ENCODE results near the gene ZBTB17. TPM values are rescaled to one million over a fixed set of nuclear protein-coding genes. Genes with fewer than 3 reads are reported as not detected.

The ZBTB17 gene
- total RNA-seq, 1 experiment from 2014 or later: 26.5 TPM

DNA sequence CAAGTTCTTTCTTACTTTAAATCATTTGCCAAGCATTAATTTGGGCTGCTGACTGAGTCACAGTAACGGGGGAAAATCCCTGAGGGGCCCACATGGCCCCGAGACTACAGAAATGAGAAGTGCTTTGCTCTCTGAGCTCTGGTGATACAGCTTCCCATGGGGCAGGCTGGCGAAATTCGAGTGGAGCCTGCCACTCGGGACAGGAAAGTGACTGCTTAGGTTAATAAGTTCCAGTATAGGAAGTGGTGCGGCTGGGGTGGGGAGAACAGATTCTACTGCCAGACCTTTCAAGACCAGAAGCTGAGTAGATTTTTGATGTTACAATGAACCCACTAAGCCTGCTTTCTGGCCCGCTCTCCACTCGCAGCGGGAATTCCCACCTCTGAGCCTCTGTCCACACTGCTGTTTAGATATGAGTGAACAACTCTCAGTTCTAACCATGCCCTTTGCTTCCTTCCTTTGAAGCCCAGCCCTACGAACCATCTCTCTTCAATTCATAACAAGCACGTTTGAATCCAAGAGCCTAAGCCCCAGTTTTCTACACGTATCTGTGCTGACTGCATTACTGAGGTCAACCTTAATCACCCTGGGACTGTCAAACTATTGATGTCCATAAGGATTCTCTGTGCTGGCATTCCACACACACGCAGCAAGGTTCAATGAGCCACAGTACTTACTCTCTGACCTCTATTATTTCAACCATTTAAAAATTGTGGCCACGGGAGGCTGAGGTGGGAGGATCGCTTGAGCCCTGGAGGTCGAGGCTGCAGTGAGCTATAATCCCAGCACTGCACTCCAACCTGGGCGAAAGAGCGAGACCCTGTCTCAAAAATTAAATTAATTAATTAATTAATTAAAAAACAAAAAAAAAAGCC is 9.6 kb downstream of the ZBTB17 start:
- in situ Hi-C loops (cut with HindIII; ENCODE audit: low pct_unique_long_range_greater_than_20kb, low sequenced_read_pairs): no loop called here
- no peak for DNase-seq (ENCODE audit: low read depth)

DNA sequence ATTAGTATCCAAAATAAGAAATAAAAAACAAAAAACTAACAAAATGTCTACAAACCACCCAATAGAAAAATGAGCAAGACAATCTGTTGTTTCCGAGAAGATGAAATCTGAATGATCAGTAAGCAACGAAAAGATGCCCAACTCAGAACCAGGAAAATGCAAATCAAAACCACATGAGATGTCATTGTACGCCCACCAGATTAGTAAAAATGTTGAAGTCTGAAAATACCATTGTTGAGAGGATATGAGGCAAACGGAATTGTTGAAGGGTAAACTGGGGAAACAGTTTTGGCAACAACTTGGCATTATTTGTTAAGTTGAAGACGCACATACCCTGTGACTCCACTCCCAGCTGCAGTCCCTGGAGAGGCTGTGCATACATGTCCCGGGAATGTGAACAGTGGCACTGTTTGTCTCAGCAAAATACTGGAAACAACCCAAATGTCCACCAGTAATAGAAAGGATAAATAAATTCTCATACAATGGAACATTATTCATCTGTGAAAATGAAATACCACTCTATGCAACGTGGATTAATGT is 10.6 kb downstream of the ZBTB17 start:
- in situ Hi-C loops (cut with HindIII; ENCODE audit: low pct_unique_long_range_greater_than_20kb, low sequenced_read_pairs): no loop called here
- no peak for DNase-seq (ENCODE audit: low read depth)

DNA sequence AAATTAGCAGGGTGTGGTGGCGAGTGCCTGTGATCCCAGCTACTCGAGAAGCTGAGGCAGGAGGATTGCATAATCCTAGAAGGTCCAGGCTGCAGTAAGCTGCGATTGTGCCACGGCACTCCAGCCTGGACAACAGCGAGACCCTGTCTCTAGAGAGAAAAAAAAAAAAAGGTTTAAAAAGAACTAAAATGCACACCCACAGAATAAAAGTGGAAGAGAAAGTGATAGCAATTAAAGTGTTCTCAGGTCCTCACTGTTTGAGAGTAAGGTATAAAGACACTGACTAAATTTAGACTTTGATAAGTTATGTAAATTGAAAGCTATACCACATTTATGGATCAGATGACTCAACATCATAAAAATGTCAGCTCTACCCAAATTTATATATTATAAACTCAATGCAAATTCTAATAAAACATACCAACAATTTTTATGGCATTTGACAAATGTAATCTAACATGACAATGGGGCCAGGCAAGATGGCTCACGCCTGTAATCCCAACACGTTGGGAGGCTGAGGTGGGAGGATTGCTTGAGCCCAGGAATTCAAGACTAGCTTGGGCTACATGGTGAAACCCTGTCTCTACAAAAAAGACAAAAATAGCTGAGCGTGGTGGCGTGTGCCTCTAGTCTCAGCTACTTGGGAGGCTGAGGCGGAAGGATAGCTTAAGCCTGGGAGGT is 11.8 kb downstream of the ZBTB17 start:
- in situ Hi-C loops (cut with HindIII; ENCODE audit: low pct_unique_long_range_greater_than_20kb, low sequenced_read_pairs): no loop called here

DNA sequence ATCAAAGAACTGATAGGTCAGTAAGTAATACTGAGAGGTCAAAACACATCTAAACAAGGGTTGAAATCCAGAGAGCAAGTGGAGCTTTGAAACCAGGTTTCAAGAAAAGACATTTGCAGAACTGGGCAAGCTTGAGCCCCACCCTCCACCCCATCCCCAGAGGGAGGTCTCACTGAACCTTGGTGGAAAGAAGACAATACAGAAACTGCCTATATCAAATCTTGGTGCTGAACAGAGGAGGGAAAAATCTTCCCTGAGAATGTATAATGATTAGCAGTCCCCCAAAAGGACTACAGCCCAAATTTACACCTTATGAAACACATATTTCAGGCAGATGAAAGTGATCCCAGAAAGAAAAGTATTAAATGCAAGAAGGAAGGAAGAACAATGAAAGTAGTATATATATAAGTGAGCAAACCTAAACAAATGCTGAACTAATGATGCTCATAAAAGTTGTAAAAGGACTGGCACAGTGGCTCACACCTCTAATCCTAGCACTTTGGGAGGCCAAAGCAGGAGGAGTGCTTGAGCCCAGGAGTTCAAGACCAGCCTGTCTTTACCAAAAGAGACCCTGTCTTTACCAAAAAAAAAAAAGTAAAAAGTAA is 12.4 kb downstream of the ZBTB17 start:
- DNase-seq (ENCODE audit: low read depth): no peak
- in situ Hi-C loops (cut with HindIII; ENCODE audit: low pct_unique_long_range_greater_than_20kb, low sequenced_read_pairs): no loop called here

More for the DNA sequence above, 11.8 kb downstream of the ZBTB17 start:
- no peak for DNase-seq (ENCODE audit: low read depth)

DNA sequence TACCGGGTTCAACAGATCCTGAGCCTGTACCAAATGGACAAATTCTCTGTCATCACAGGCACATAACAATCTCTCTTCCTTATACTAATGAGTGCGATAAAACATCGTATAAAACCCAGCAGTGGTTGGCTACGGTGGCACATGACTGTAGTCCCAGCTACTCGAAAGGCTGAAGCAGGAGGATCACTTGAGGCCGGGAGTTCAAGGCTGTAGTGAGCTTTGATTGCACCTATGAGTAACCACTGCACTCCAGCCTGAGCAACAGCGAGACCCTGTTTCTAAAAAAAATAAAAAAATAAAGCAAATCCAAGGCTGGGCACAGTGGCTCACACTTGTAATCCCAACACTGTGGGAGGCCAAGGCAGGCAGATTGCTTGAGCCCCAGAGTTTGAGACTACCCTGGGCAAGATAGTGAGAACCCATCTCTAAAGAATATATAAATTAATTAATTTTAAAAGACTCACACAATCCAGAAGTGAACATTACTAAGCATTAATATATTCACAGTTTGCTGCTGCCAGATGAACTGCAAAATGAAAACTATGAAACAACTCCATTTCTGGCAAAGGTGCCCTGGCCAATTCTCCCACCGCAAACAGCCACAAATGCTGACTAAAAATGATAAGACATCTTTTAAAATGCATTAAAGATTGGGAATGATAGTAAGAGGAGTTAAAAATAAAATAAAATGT is 13.1 kb downstream of the ZBTB17 start:
- in situ Hi-C loops (cut with HindIII; ENCODE audit: low pct_unique_long_range_greater_than_20kb, low sequenced_read_pairs): no loop called here
- DNase-seq (ENCODE audit: low read depth): no peak

DNA sequence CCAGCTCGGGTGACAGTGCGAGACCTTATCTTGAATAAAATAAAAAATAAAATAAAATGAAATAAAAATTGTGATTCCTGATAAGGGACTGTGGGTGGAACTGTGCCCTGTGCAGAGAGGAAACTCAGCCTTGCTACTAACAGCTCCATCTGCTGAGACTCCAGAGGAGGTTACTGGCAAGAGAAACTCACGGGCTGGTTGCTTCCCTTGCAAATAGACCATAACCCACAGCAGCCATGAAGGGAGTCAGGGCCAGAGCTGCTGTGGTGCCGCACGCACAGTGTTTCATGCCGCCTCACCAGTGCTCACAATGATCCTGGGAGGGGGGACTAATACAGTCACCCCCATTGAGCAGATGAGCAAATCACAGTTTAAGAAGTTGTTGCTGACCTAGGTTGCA is 13.7 kb downstream of the ZBTB17 start:
- in situ Hi-C loops (cut with HindIII; ENCODE audit: low pct_unique_long_range_greater_than_20kb, low sequenced_read_pairs): no loop called here
- no peak for DNase-seq (ENCODE audit: low read depth)

DNA sequence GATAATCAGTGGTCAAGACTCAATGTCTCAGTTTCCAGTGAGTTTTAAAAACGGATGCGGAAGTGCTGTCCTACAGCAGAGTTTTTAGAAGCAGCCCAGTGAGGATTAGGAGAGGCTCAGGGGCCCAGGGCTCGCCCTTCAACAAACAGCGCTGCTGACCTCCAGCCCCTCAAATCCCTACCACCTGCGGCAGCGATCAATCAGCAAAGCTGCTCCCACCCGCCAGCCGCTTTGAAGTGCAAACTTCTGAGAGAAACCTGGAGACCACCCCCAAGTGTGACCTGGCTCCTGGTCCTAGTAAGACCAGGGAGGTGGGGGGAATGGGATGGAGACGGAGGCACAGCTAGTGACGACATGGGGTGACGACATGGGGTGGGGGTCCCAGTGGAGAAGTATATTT is 14.4 kb downstream of the ZBTB17 start:
- DNase-seq (ENCODE audit: low read depth): no peak
- in situ Hi-C loops (cut with HindIII; ENCODE audit: low pct_unique_long_range_greater_than_20kb, low sequenced_read_pairs): no loop called here

DNA sequence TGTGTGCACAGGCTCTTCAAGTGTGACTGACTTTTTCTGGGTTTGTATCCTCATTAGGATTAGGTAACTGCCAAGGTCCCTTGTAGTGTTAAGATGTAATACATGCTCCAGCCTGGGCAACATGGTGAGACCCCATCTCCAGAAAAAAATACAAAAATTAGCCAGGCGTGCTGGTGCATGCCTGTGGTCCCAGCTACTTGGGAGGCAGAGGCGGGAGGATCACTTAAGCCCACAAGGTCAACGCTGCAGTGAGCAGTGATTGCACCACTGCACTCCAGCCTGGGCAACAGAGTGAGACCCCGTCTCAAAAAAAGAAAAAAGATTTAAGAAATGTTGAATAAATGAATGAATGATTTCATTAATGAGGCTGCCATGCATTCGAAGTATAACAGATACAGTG is 15.1 kb downstream of the ZBTB17 start:
- in situ Hi-C loops (cut with HindIII; ENCODE audit: low pct_unique_long_range_greater_than_20kb, low sequenced_read_pairs): no loop called here

DNA sequence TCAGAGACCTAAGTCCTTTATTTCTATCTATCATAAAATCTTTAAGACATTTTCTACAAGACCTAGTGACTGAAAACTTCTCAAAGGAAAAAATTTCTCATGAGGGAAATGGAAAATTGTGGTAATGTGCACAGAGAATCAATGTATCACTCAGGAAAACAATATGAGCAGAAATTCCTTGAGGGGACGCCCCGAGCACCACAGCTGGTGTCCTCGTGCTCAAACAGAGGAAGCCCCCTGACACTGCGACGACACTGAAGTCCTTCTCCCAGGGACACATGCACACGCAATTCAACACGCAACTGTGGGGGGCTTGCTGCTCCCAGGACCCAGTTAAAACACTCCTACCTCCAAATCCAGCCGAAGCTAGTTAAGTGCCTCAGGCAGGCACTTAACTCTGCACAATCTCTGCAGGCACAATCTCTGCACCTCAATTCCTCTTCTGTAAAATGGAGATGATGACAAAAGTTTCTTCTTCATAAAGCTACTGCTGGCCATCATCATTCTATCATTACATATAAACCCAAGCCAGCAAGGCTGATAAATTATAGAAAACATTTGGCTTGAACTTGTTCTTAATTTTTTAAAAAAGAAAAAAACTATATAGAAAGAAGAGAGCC is 16.0 kb downstream of the ZBTB17 start:
- no peak for DNase-seq (ENCODE audit: low read depth)
- in situ Hi-C loops (cut with HindIII; ENCODE audit: low pct_unique_long_range_greater_than_20kb, low sequenced_read_pairs): no loop called here

More for the DNA sequence above, 15.1 kb downstream of the ZBTB17 start:
- DNase-seq (ENCODE audit: low read depth): no peak

DNA sequence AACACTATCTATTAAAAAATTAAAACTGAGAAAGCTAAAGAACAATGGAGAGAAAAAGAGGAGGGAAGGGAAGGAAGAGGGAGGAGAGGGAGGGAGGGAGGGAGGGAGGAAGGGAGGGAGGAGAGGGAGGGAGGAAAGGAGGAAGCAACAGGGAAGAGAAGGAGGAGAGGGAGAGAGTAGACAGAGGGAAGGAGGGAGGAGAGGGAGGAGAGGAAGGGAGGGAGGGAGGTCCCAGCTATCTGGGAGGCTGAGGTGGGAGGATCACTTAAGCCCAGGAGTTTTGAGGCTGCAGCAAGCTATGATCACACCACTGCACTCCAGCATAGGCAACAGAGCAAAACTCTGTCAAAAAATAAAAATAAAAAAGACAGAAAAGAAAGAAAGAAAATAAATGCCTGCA is 16.5 kb downstream of the ZBTB17 start:
- in situ Hi-C loops (cut with HindIII; ENCODE audit: low pct_unique_long_range_greater_than_20kb, low sequenced_read_pairs): no loop called here
- no peak for DNase-seq (ENCODE audit: low read depth)

DNA sequence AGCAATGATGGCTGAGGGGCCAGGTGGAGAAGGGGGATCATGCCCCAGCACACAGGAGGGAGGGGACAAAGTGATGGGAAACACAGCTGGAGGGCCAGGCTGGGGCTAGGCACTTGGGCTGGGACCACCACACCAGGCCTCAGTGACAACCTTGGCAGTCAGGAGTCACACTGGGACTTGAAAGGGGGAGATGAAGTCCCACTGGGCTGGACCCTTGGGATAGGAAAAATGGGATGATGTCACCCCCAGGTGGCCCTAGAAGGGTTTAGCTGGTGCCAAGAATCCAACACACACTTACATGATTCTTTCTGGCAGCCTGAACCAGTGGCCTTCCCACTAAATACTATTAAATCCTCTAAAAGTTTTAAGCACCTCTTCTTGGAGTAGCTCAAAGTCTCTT is 17.1 kb downstream of the ZBTB17 start:
- in situ Hi-C loops (cut with HindIII; ENCODE audit: low pct_unique_long_range_greater_than_20kb, low sequenced_read_pairs): no loop called here
- DNase-seq (ENCODE audit: low read depth): no peak

DNA sequence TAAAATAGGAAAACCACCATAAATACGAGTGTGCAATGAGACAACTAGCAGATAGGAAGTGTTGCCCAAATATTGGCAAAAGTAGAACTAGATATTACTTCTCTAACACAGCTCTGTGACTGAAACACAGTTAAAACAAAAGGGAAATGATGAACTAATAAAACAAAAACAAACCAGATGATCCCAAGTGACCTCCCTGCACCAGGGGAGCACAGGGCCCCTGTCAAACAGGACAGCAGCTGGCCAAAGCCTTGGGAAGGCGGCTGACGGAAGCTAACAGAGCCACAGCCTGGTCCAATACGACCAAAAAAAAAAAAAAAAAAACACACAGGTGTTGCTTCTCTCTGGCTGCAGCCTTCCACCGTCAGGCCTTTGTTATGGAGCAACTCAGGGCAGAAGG is 17.8 kb downstream of the ZBTB17 start:
- no peak for DNase-seq (ENCODE audit: low read depth)
- in situ Hi-C loops (cut with HindIII; ENCODE audit: low pct_unique_long_range_greater_than_20kb, low sequenced_read_pairs): no loop called here

DNA sequence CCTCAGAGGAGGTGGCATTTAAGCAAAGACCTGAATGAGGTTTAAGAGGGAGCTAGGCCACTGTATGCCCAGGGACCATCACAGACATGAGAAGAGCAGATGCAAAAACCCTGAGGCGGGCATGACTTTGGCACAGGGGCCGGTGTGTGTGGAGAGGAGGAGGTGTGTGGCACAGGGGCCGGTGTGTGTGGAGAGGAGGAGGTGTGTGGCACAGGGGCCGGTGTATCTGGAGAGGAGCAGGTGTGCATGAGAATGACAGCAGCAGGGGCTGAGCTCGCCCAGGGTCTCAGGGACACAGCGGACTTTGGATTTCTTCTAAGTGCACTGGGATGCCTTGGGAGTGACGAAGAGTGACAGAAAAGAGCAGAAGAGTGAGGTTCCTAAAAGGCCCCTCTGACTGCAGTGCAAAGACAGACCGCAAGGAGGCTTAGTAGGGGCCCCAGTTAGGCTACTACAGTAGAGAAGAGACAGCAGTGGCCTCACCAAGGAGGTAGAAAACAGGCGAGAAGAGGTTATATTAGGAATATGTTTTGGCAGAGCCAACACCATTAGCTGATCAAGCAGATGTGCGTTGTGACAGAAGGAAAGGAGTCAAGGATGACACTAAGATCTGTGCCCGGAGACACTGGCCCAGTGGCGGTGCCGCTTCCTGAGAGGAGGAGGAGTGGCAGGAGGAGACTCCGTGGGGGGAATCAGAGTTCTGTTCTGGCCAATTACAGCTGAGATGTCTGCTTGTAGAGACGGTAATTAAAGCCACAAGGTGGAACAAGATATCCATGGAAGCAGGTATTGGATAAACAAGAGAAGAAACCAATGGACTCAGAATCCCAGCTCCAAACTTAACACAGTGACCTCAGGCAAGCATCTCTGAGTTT is 18.4 kb downstream of the ZBTB17 start:
- in situ Hi-C loops (cut with HindIII; ENCODE audit: low pct_unique_long_range_greater_than_20kb, low sequenced_read_pairs): no loop called here
- no peak for DNase-seq (ENCODE audit: low read depth)

DNA sequence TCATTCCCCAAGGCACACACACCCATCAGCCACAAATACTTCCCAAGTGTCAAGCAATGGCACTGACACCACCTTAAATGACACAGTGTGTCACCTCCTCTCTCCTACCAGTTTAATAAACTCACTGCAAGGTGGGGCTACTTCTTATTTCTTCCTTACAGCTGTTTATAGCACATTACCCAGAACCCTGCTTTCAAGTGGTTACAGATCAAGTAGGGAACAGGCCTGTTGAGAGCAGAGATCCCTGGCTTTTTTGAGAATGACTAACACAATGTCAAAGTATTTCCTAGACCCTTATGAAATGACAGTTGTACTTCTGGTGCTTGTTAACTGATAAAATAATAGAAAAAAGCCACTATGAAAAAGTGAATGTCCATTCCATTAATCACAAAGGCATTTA is 19.8 kb downstream of the ZBTB17 start:
- in situ Hi-C loops (cut with HindIII; ENCODE audit: low pct_unique_long_range_greater_than_20kb, low sequenced_read_pairs): no loop called here
- no peak for DNase-seq (ENCODE audit: low read depth)

DNA sequence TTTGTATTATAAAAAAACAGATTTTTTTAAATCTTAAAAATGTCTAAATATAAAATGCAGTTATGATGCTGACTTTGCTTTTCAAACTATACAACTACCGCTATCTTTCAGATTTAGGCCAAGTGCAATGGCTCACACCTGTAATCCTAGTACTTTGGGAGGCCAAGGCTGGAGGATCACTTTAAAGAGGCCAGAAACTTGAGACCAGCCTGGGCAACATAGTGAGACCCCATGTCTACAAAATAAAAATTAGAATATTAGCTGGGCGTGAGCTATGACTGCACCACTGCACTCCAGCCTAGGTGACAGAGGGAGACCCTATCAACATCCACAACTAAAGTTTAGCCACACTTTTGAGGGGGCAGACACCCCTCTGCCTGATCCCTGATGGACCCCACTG is 20.3 kb downstream of the ZBTB17 start:
- DNase-seq (ENCODE audit: low read depth): no peak
- in situ Hi-C loops (cut with HindIII; ENCODE audit: low pct_unique_long_range_greater_than_20kb, low sequenced_read_pairs): no loop called here

DNA sequence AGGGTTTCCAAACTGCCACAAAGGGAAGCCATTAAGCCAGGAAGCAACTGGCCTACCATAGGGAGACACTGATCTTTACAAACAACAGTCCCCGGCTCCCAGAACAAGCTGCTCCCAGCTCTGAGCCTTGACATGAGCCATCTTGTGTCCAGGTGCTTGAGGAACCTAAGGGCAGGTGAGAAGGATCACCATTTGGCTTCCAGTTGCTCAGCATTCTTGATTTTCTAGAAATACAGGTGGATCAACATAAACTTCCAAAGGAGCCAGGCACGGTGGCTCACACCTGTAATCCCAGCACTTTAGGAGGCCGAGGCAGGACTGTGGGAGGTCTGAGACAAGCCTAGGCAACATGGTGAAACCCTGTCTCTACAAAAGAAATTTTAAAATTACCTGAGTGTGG is 21.6 kb downstream of the ZBTB17 start:
- in situ Hi-C loops (cut with HindIII; ENCODE audit: low pct_unique_long_range_greater_than_20kb, low sequenced_read_pairs): no loop called here
- no peak for DNase-seq (ENCODE audit: low read depth)

DNA sequence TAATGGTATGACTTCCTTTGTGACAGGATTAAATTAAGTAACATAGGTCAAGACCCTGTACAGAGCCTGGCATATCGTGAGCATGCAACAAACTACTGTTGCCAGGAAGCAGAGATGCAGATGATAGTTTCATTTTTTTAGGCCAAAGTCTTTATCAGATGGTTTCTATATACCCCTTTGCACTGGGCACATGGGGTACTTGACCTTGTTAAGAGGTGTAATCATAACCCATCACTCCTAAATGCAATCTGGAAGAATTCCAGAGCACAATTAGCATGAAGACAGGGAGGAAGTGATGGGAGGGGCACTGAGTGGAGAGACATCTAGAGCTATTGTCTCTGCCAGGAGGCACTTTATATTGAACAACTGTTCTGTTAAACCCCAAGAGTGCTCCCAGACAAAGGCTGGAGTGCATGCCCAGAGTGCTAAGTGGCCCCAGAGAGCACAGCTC is 22.1 kb downstream of the ZBTB17 start:
- DNase-seq (ENCODE audit: low read depth): no peak
- in situ Hi-C loops (cut with HindIII; ENCODE audit: low pct_unique_long_range_greater_than_20kb, low sequenced_read_pairs): no loop called here

All from Caki2 (cell line).